Measurements from ENCODE around the gene LRP1B.

LRP1B gene

GRCh38 chr2:141724426-141724825, 406.4 kb downstream of the LRP1B start:
- no peak overlapping the region for H3K9ac ChIP-seq (ENCODE audit: low read depth in 1 of 2, low read length in 2 of 2)
- no peaks in the 10 kb centered on the region for H3K4me1 ChIP-seq (ENCODE audit: control insufficient read depth in 2 of 2, insufficient read depth in 2 of 2, low read length in 2 of 2)
- no peaks in the 10 kb centered on the region for H3K9me3 ChIP-seq (ENCODE audit: control insufficient read depth in 2 of 2, low read length in 2 of 2)
- no peak overlapping the region for H3K4me3 ChIP-seq (ENCODE audit: low read length in 2 of 2)
- H3K36me3 ChIP-seq (ENCODE audit: control insufficient read depth in 2 of 2, insufficient read depth in 2 of 2, low read length in 2 of 2), result no peaks in the 10 kb centered on the region
- no peaks in the 10 kb centered on the region for H3K27me3 ChIP-seq (ENCODE audit: control insufficient read depth in 2 of 2, insufficient read depth in 2 of 2, low read length in 2 of 2)
- no peak overlapping the region for H3K27ac ChIP-seq (ENCODE audit: low read depth in 2 of 2, low read length in 2 of 2)

- Histone ChIP-seq H3K9me3 (ENCODE audit: control insufficient read depth in 2 of 2, low read length in 2 of 2) (no peaks in the 10 kb centered on the region), H3K27me3 (ENCODE audit: control insufficient read depth in 2 of 2, insufficient read depth in 2 of 2, low read length in 2 of 2) (no peaks in the 10 kb centered on the region), H3K4me3 (ENCODE audit: low read length in 2 of 2) (no peak overlapping the region), H3K27ac (ENCODE audit: low read depth in 2 of 2, low read length in 2 of 2) (no peak overlapping the region), H3K4me1 (ENCODE audit: control insufficient read depth in 2 of 2, insufficient read depth in 2 of 2, low read length in 2 of 2) (no peaks in the 10 kb centered on the region), H3K36me3 (ENCODE audit: control insufficient read depth in 2 of 2, insufficient read depth in 2 of 2, low read length in 2 of 2) (no peaks in the 10 kb centered on the region), H3K9ac (ENCODE audit: low read depth in 1 of 2, low read length in 2 of 2) (no peak overlapping the region)
These were observed 407.0 kb downstream of the LRP1B start for GRCh38 chr2:141723814-141724213.

DNA sequence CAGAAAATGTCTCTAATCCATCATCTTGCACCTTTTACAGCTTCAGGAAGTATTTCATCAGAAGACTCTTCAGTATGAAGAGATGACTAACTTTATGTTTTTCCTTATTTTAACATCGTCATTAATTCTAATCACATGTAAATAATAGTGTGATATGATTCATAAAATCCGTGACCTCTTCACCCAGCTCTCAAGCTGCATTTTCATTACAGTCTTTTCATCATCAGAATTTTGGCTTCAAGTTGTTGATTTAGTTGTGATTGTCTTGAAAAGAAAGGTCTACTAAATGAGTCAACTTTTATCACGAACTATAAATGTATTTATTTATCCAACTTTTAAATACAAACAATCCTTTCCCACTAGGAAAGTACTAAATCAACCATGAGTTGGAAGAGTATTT, 410.3 kb downstream of the LRP1B start:
- Histone ChIP-seq H3K4me1 (ENCODE audit: control insufficient read depth in 2 of 2, insufficient read depth in 2 of 2, low read length in 2 of 2) (no peaks in the 10 kb centered on the region), H3K9me3 (ENCODE audit: control insufficient read depth in 2 of 2, low read length in 2 of 2) (no peaks in the 10 kb centered on the region), H3K9ac (ENCODE audit: low read depth in 1 of 2, low read length in 2 of 2) (no peak overlapping the region), H3K36me3 (ENCODE audit: control insufficient read depth in 2 of 2, insufficient read depth in 2 of 2, low read length in 2 of 2) (no peaks in the 10 kb centered on the region), H3K27ac (ENCODE audit: low read depth in 2 of 2, low read length in 2 of 2) (no peak overlapping the region), H3K4me3 (ENCODE audit: low read length in 2 of 2) (no peak overlapping the region), H3K27me3 (ENCODE audit: control insufficient read depth in 2 of 2, insufficient read depth in 2 of 2, low read length in 2 of 2) (no peaks in the 10 kb centered on the region)

GRCh38 chr2:141714496-141714895, 416.3 kb downstream of the LRP1B start:
- no peak overlapping the region for H3K4me3 ChIP-seq (ENCODE audit: low read length in 2 of 2)
- no peaks in the 10 kb centered on the region for H3K27me3 ChIP-seq (ENCODE audit: control insufficient read depth in 2 of 2, insufficient read depth in 2 of 2, low read length in 2 of 2)
- H3K27ac ChIP-seq (ENCODE audit: low read depth in 2 of 2, low read length in 2 of 2), result no peak overlapping the region
- H3K36me3 ChIP-seq (ENCODE audit: control insufficient read depth in 2 of 2, insufficient read depth in 2 of 2, low read length in 2 of 2), result no peaks in the 10 kb centered on the region
- no peaks in the 10 kb centered on the region for H3K4me1 ChIP-seq (ENCODE audit: control insufficient read depth in 2 of 2, insufficient read depth in 2 of 2, low read length in 2 of 2)
- no peak overlapping the region for H3K9ac ChIP-seq (ENCODE audit: low read depth in 1 of 2, low read length in 2 of 2)
- H3K9me3 ChIP-seq (ENCODE audit: control insufficient read depth in 2 of 2, low read length in 2 of 2), result no peaks in the 10 kb centered on the region

DNA sequence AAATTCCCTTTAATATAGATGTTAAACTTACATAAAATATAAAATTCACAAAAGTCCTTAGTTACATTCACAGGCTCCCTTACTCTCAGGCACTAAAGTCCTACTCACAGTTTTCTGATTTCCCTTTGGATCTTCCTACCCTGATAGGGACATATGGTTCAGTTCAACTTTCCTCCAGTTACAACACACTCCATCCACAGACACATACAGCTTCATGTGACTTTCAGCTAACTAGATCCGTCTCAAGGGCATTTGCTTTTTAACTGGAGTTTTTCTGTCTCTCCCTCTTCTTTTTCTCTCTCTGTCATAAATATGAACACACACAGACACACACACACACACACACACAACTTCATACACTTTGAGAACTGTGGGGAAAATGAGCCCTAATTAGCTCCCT, 419.2 kb downstream of the LRP1B start:
- Histone ChIP-seq H3K27ac (ENCODE audit: low read depth in 2 of 2, low read length in 2 of 2) (no peak overlapping the region), H3K4me3 (ENCODE audit: low read length in 2 of 2) (no peak overlapping the region), H3K4me1 (ENCODE audit: control insufficient read depth in 2 of 2, insufficient read depth in 2 of 2, low read length in 2 of 2) (no peaks in the 10 kb centered on the region), H3K9me3 (ENCODE audit: control insufficient read depth in 2 of 2, low read length in 2 of 2) (no peaks in the 10 kb centered on the region), H3K9ac (ENCODE audit: low read depth in 1 of 2, low read length in 2 of 2) (no peak overlapping the region), H3K36me3 (ENCODE audit: control insufficient read depth in 2 of 2, insufficient read depth in 2 of 2, low read length in 2 of 2) (no peaks in the 10 kb centered on the region), H3K27me3 (ENCODE audit: control insufficient read depth in 2 of 2, insufficient read depth in 2 of 2, low read length in 2 of 2) (no peaks in the 10 kb centered on the region)

DNA sequence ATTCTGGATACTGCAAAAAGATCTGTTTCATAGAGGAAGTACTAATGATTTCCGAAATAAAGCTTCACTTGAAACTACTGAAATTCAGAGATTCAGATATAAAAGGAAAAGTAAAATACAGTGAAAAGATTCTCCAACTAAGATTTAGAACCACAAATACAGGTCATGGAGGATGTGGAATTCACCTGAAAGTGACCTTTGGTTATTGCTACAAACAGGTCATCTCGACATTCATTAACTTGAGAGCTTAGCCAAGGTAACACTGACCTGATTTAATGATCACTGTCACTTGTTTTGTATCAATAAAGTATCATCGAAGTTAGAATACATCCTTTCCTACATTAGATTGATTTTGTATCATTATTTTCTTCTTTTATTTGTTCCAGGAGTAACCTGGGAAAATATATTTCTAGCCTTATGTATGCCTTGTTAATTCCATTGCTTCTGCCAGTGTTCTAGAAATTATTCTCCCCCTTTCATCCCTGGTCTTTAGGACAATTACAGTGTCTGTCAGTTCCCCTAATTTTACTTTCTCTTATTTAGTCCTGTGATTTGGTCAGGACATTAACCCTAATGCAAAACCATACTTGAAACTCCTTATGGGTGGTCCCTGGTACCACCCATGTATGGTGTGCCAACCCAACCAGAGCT, 420.1 kb downstream of the LRP1B start:
- no peak overlapping the region for H3K27ac ChIP-seq (ENCODE audit: low read depth in 2 of 2, low read length in 2 of 2)
- H3K4me1 ChIP-seq (ENCODE audit: control insufficient read depth in 2 of 2, insufficient read depth in 2 of 2, low read length in 2 of 2), result no peaks in the 10 kb centered on the region
- no peaks in the 10 kb centered on the region for H3K9me3 ChIP-seq (ENCODE audit: control insufficient read depth in 2 of 2, low read length in 2 of 2)
- H3K4me3 ChIP-seq (ENCODE audit: low read length in 2 of 2), result no peak overlapping the region
- H3K9ac ChIP-seq (ENCODE audit: low read depth in 1 of 2, low read length in 2 of 2), result no peak overlapping the region
- H3K36me3 ChIP-seq (ENCODE audit: control insufficient read depth in 2 of 2, insufficient read depth in 2 of 2, low read length in 2 of 2), result no peaks in the 10 kb centered on the region
- no peaks in the 10 kb centered on the region for H3K27me3 ChIP-seq (ENCODE audit: control insufficient read depth in 2 of 2, insufficient read depth in 2 of 2, low read length in 2 of 2)

DNA sequence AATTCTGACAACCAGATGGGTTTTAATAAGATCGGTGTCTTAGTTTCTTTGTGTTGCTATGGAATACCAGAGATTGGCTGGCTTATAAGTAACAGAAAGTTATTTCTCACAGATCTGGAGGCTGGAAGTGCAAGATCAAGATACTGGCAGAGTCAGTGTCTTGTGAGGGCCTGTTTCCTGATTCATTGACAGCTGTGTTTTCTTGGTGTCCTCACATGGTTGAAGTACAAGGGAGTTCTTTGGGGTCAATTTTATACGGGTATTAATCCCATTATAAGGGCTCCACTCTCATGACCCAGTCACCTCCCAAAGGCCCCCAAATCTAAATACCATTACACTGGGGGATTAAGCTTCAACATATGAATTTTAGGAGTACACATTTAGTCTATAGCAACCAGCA, 421.1 kb downstream of the LRP1B start:
- no peaks in the 10 kb centered on the region for H3K36me3 ChIP-seq (ENCODE audit: control insufficient read depth in 2 of 2, insufficient read depth in 2 of 2, low read length in 2 of 2)
- H3K9ac ChIP-seq (ENCODE audit: low read depth in 1 of 2, low read length in 2 of 2), result no peak overlapping the region
- no peaks in the 10 kb centered on the region for H3K27me3 ChIP-seq (ENCODE audit: control insufficient read depth in 2 of 2, insufficient read depth in 2 of 2, low read length in 2 of 2)
- H3K4me1 ChIP-seq (ENCODE audit: control insufficient read depth in 2 of 2, insufficient read depth in 2 of 2, low read length in 2 of 2), result no peaks in the 10 kb centered on the region
- H3K27ac ChIP-seq (ENCODE audit: low read depth in 2 of 2, low read length in 2 of 2), result no peak overlapping the region
- no peaks in the 10 kb centered on the region for H3K9me3 ChIP-seq (ENCODE audit: control insufficient read depth in 2 of 2, low read length in 2 of 2)
- no peak overlapping the region for H3K4me3 ChIP-seq (ENCODE audit: low read length in 2 of 2)

- H3K9ac ChIP-seq (ENCODE audit: low read depth in 1 of 2, low read length in 2 of 2), result no peak overlapping the region
- H3K9me3 ChIP-seq (ENCODE audit: control insufficient read depth in 2 of 2, low read length in 2 of 2), result no peaks in the 10 kb centered on the region
- no peak overlapping the region for H3K27ac ChIP-seq (ENCODE audit: low read depth in 2 of 2, low read length in 2 of 2)
- H3K4me1 ChIP-seq (ENCODE audit: control insufficient read depth in 2 of 2, insufficient read depth in 2 of 2, low read length in 2 of 2), result no peaks in the 10 kb centered on the region
- no peak overlapping the region for H3K4me3 ChIP-seq (ENCODE audit: low read length in 2 of 2)
- no peaks in the 10 kb centered on the region for H3K36me3 ChIP-seq (ENCODE audit: control insufficient read depth in 2 of 2, insufficient read depth in 2 of 2, low read length in 2 of 2)
- H3K27me3 ChIP-seq (ENCODE audit: control insufficient read depth in 2 of 2, insufficient read depth in 2 of 2, low read length in 2 of 2), result no peaks in the 10 kb centered on the region
These were observed 423.3 kb downstream of the LRP1B start for GRCh38 chr2:141707486-141707885.

GRCh38 chr2:141704541-141704940, 426.3 kb downstream of the LRP1B start:
- Histone ChIP-seq H3K9ac (ENCODE audit: low read depth in 1 of 2, low read length in 2 of 2) (no peak overlapping the region), H3K27me3 (ENCODE audit: control insufficient read depth in 2 of 2, insufficient read depth in 2 of 2, low read length in 2 of 2) (no peaks in the 10 kb centered on the region), H3K9me3 (ENCODE audit: control insufficient read depth in 2 of 2, low read length in 2 of 2) (no peaks in the 10 kb centered on the region), H3K4me1 (ENCODE audit: control insufficient read depth in 2 of 2, insufficient read depth in 2 of 2, low read length in 2 of 2) (no peaks in the 10 kb centered on the region), H3K36me3 (ENCODE audit: control insufficient read depth in 2 of 2, insufficient read depth in 2 of 2, low read length in 2 of 2) (no peaks in the 10 kb centered on the region), H3K4me3 (ENCODE audit: low read length in 2 of 2) (no peak overlapping the region), H3K27ac (ENCODE audit: low read depth in 2 of 2, low read length in 2 of 2) (no peak overlapping the region)

GRCh38 chr2:141703501-141703900, 427.3 kb downstream of the LRP1B start:
- Histone ChIP-seq H3K4me1 (ENCODE audit: control insufficient read depth in 2 of 2, insufficient read depth in 2 of 2, low read length in 2 of 2) (no peaks in the 10 kb centered on the region), H3K27ac (ENCODE audit: low read depth in 2 of 2, low read length in 2 of 2) (no peak overlapping the region), H3K4me3 (ENCODE audit: low read length in 2 of 2) (no peak overlapping the region), H3K27me3 (ENCODE audit: control insufficient read depth in 2 of 2, insufficient read depth in 2 of 2, low read length in 2 of 2) (no peaks in the 10 kb centered on the region), H3K9me3 (ENCODE audit: control insufficient read depth in 2 of 2, low read length in 2 of 2) (no peaks in the 10 kb centered on the region), H3K9ac (ENCODE audit: low read depth in 1 of 2, low read length in 2 of 2) (no peak overlapping the region), H3K36me3 (ENCODE audit: control insufficient read depth in 2 of 2, insufficient read depth in 2 of 2, low read length in 2 of 2) (no peaks in the 10 kb centered on the region)

DNA sequence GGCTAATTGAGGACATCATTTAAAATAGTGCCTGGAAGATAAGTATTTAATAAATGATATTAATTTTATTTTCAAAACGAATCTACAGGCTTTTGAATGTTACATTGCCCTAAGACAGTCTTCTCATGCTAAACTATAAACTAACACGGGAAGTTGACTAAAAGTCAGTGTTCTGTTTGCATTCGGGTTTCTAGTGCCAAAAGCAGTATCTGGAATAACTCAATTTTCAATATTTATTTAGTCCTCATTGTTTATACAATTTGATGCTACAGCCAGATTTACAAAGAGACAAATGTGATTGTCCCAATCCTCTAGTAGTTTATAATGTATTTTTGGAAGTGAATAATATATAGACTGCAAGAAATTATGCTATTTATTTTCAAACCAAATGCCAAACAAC, 429.2 kb downstream of the LRP1B start:
- no peak overlapping the region for H3K4me3 ChIP-seq (ENCODE audit: low read length in 2 of 2)
- H3K27me3 ChIP-seq (ENCODE audit: control insufficient read depth in 2 of 2, insufficient read depth in 2 of 2, low read length in 2 of 2), result no peaks in the 10 kb centered on the region

More for the DNA sequence above, 429.2 kb downstream of the LRP1B start:
- Histone ChIP-seq H3K36me3 (ENCODE audit: control insufficient read depth in 2 of 2, insufficient read depth in 2 of 2, low read length in 2 of 2) (no peaks in the 10 kb centered on the region), H3K9ac (ENCODE audit: low read depth in 1 of 2, low read length in 2 of 2) (no peak overlapping the region), H3K27ac (ENCODE audit: low read depth in 2 of 2, low read length in 2 of 2) (no peak overlapping the region), H3K4me1 (ENCODE audit: control insufficient read depth in 2 of 2, insufficient read depth in 2 of 2, low read length in 2 of 2) (no peaks in the 10 kb centered on the region), H3K9me3 (ENCODE audit: control insufficient read depth in 2 of 2, low read length in 2 of 2) (no peaks in the 10 kb centered on the region)

All from mucosa of rectum (tissue), 2 donors.